ENCODE measurements around the gene HIVEP3.

DNA sequence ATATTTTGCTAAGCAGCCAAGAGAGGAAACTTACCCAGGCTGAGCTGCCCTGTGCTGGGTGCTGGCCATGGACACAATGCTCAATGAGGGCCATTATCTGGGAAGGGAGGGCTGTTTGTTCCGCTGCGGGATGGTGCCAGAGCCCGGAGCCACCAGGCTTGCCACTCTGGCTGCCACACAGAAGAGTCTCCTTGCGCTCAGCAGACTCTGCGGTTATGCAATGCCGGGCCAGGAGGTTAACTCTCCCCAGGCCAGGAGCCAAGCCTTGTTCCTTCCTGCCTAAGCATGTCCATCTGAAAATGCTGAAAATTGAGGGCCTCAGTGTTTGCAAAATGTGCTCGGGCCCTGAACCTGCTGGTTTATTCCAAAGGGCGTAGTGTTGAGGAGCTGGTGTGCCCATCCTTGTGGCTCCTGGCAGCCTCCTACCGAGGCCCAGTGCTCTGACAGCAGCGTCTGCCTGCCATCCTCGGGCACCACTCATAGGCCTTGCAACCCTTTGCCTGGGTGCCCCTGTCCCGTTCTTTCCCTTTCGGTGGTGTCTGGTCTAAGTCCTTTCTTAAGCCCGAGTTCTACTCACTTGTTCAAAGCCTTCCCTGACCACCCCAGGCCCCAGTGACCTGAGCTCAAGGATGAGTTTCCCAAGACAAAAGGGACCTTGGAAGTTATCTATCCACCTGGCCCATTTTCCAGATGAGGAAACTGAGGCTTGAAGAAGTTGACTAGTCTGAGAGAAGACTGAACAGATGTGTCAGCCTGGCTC is 300.5 kb downstream of the HIVEP3 start:
- no peak for TF ChIP-seq EZH2 (IDR thresholded peaks at IDR 0.05; ENCODE audit: borderline replicate concordance, insufficient read depth, low read depth, low read length, poor library complexity, severe bottlenecking)
- TF ChIP-seq, protein P1, sequence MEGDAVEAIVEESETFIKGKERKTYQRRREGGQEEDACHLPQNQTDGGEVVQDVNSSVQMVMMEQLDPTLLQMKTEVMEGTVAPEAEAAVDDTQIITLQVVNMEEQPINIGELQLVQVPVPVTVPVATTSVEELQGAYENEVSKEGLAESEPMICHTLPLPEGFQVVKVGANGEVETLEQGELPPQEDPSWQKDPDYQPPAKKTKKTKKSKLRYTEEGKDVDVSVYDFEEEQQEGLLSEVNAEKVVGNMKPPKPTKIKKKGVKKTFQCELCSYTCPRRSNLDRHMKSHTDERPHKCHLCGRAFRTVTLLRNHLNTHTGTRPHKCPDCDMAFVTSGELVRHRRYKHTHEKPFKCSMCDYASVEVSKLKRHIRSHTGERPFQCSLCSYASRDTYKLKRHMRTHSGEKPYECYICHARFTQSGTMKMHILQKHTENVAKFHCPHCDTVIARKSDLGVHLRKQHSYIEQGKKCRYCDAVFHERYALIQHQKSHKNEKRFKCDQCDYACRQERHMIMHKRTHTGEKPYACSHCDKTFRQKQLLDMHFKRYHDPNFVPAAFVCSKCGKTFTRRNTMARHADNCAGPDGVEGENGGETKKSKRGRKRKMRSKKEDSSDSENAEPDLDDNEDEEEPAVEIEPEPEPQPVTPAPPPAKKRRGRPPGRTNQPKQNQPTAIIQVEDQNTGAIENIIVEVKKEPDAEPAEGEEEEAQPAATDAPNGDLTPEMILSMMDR (IDR thresholded peaks at IDR 0.05), result no peak
